Panc1 (cell line): ENCODE data around the gene LGSN. TPM values are rescaled to one million over a fixed set of nuclear protein-coding genes. Genes with fewer than 3 reads are reported as not detected.

Source experiments
- ATAC-seq: fragments of 200-7000 bp; cut with Tn5 transposase; 2 replicates; pipeline ENCODE4 v1.9.1; 2020; ENCODE audit warnings: mild to moderate bottlenecking, moderate library complexity
- BruUV-seq: library from RNA; stranded (reverse); fragments of 400-500 nt; replicated peaks from 2 replicates; lab custom pipeline; 2021; lab: Mats Ljungman, UMichigan
- CTCF ChIA-PET: fragments of 300-600 bp; sonication (Branson Sonifier 250); formaldehyde crosslinking; loops from one replicate; lab custom pipeline; 2022; ENCODE audit warnings: antibody characterized with exemption; lab: Charles Lee
- POLR2A ChIA-PET: fragments of 300-600 bp; sonication (Branson Sonifier 250); formaldehyde crosslinking; loops from one replicate; lab custom pipeline; 2022; ENCODE audit warnings: antibody characterized with exemption; lab: Charles Lee
- DNase-seq: peaks from one replicate; pipeline ENCODE4 v3.0.0-alpha.2; 2010; ENCODE audit warnings: low read depth, low spot score
- H3K27ac ChIP-seq: 2 replicates; pipeline ENCODE4 v1.5.1; 2011; ENCODE audit warnings: mild to moderate bottlenecking, low read length, inconsistent platforms
- H3K27me3 ChIP-seq: fragments of 200-500 bp; sonication (Bioruptor generic); 2 replicates; pipeline ENCODE4 v1.6.0; 2014; ENCODE audit warnings: low read length, inconsistent platforms; ENCODE audit not compliant: control insufficient read depth, insufficient read depth
- H3K36me3 ChIP-seq: fragments of 200-500 bp; sonication (Bioruptor generic); 2 replicates; pipeline ENCODE4 v1.5.1; 2014; ENCODE audit warnings: inconsistent platforms, mild to moderate bottlenecking, low read length, moderate library complexity; ENCODE audit not compliant: control insufficient read depth, insufficient read depth
- H3K4me1 ChIP-seq: 2 replicates; pipeline ENCODE4 v1.5.1; 2011; ENCODE audit warnings: inconsistent platforms, mild to moderate bottlenecking, low read length, moderate library complexity; ENCODE audit not compliant: control insufficient read depth, insufficient read depth
- H3K4me3 ChIP-seq, 2 experiments: 2 replicates each; pipeline ENCODE4 v1.5.1; 2011 to 2012; ENCODE audit warnings: low read depth in 2 of 2, low read length in 2 of 2, mild to moderate bottlenecking in 2 of 2, inconsistent platforms in 1 of 2, moderate library complexity in 1 of 2
- H3K9me3 ChIP-seq: fragments of 200-500 bp; sonication (Bioruptor generic); 2 replicates; pipeline ENCODE4 v1.5.1; 2014; ENCODE audit warnings: low read depth, mild to moderate bottlenecking, inconsistent platforms, low read length, moderate library complexity; ENCODE audit not compliant: control insufficient read depth, insufficient read depth
- CTCF ChIP-seq: fragments of 450-650 bp; IDR thresholded peaks from 2 replicates; pipeline ENCODE4 v1.5.1; 2017; ENCODE audit warnings: mild to moderate bottlenecking
- POLR2AphosphoS5 ChIP-seq: IDR thresholded peaks from 2 replicates; pipeline ENCODE4 v1.6.1; 2012; ENCODE audit warnings: mild to moderate bottlenecking, low read depth, low read length, moderate library complexity
- SIN3A ChIP-seq: IDR thresholded peaks from 2 replicates; pipeline ENCODE4 v1.6.1; 2012; ENCODE audit warnings: low read depth, mild to moderate bottlenecking, low read length, moderate library complexity, borderline replicate concordance; ENCODE audit not compliant: insufficient read depth
- TCF7L2 ChIP-seq: IDR thresholded peaks from 2 replicates; pipeline ENCODE4 v1.6.1; 2011; ENCODE audit warnings: mild to moderate bottlenecking, low read depth, low read length, inconsistent platforms
- in situ Hi-C: cut with HindIII; loops from 2 replicates; pipeline ENCODE4 v1.10.0; 2016; ENCODE audit warnings: low sequenced_read_pairs, low pct_unique_long_range_greater_than_20kb
- intact Hi-C: fragments of 100-400 bp; cut with micrococcal nuclease; formaldehyde crosslinking; loops from one replicate; pipeline ENCODE4 v1.10.0; 2022; ENCODE audit not compliant: unreplicated experiment
- total RNA-seq: library from RNA; stranded (reverse); gene quantifications from one replicate; pipeline ENCODE4 v1.2.1, GENCODE V29; 2021; ENCODE audit not compliant: unreplicated experiment
- TF ChIP-seq, protein P1 (sequence below), 2 experiments: IDR thresholded peaks; 2 replicates each; pipeline ENCODE4 v1.6.1; 2011 to 2012; ENCODE audit warnings: low read depth in 2 of 2, control low read depth in 1 of 2, low read length in 1 of 2, mild to moderate bottlenecking in 1 of 2, moderate library complexity in 1 of 2; ENCODE audit not compliant: insufficient read depth in 1 of 2

The LGSN gene
- total RNA-seq, 1 experiment from 2014 or later: not detected

GRCh38 chr6:63352544-63353285, 32.9 kb upstream of the LGSN start:
- in situ Hi-C loops: no loop called here
- POLR2A ChIA-PET: no interaction called here

DNA sequence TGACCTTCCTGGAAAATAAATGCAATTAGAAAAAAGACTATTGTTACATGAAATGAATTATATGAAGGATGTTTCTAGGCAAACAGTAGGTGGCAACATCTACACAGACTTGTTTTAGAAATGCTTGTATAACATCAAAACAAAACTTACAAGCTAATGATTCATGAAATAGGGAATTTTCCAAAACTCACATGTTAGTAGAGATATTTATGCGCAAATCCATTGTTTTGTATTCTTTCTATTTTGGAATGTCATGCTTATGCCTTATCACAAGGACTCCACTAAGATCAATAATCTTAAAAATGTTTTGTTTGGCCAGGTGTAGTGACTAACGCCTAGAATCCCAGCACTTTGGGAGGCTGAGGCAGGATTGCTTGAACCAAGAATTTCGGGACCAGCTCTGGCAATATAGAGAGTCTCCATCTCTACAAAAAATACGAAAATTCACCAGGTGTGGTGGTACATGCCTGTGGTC, 32.3 kb upstream of the LGSN start:
- 0 out of 2 replicates have a peak, but pooled peaks have one; percentile 26 for ATAC-seq
- in situ Hi-C loops: no loop called here
- POLR2A ChIA-PET: no interaction called here

More at GRCh38 chr6:63352544-63353285, 32.9 kb upstream of the LGSN start:
- Histone ChIP-seq H3K36me3 (no peaks in the 10 kb centered on the region), H3K9me3 (no peaks in the 10 kb centered on the region), H3K4me1 (no peaks in the 10 kb centered on the region), H3K27ac (no peak overlapping the region), H3K4me3 (no peak overlapping the region), H3K27me3 (no peaks in the 10 kb centered on the region)
- BruUV-seq: no TSS peak
- CTCF ChIA-PET: interaction anchor here (0.7 to 1.8 kb wide), 3 partner anchors 120 to 450 kb away, joined by 3 to 7 read pairs (median 4); no protein-coding TSS in a partner anchor
- no peak for TF ChIP-seq TCF7L2
- no peak for TF ChIP-seq SIN3A
- peak; percentile 66 for TF ChIP-seq CTCF
- TF ChIP-seq, protein P1, sequence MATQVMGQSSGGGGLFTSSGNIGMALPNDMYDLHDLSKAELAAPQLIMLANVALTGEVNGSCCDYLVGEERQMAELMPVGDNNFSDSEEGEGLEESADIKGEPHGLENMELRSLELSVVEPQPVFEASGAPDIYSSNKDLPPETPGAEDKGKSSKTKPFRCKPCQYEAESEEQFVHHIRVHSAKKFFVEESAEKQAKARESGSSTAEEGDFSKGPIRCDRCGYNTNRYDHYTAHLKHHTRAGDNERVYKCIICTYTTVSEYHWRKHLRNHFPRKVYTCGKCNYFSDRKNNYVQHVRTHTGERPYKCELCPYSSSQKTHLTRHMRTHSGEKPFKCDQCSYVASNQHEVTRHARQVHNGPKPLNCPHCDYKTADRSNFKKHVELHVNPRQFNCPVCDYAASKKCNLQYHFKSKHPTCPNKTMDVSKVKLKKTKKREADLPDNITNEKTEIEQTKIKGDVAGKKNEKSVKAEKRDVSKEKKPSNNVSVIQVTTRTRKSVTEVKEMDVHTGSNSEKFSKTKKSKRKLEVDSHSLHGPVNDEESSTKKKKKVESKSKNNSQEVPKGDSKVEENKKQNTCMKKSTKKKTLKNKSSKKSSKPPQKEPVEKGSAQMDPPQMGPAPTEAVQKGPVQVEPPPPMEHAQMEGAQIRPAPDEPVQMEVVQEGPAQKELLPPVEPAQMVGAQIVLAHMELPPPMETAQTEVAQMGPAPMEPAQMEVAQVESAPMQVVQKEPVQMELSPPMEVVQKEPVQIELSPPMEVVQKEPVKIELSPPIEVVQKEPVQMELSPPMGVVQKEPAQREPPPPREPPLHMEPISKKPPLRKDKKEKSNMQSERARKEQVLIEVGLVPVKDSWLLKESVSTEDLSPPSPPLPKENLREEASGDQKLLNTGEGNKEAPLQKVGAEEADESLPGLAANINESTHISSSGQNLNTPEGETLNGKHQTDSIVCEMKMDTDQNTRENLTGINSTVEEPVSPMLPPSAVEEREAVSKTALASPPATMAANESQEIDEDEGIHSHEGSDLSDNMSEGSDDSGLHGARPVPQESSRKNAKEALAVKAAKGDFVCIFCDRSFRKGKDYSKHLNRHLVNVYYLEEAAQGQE (IDR thresholded peaks at IDR 0.05; ENCODE audit: insufficient read depth in 1 of 2, low read depth in 2 of 2, low read length in 1 of 2): no peak
- ATAC-seq: no peak
- DNase-seq: no peak
- intact Hi-C loops: loop anchor here (5.0 kb wide), 2 partner anchors 220 to 410 kb away; partner anchors contain the start of genes LOC128125822 and PTP4A1

More for the DNA sequence above, 32.3 kb upstream of the LGSN start:
- TF ChIP-seq CTCF (peak; percentile 31; the same call in 1 of the 2 replicates), POLR2AphosphoS5 (no peak), SIN3A (no peak), TCF7L2 (no peak)
- TF ChIP-seq, protein P1 (IDR thresholded peaks at IDR 0.05; ENCODE audit: insufficient read depth in 1 of 2, low read depth in 2 of 2, low read length in 1 of 2): no peak
- Histone ChIP-seq H3K36me3 (no peaks in the 10 kb centered on the region), H3K27me3 (no peaks in the 10 kb centered on the region), H3K9me3 (no peaks in the 10 kb centered on the region), H3K4me3 (no peak overlapping the region), H3K4me1 (no peaks in the 10 kb centered on the region), H3K27ac (no peak overlapping the region)
- CTCF ChIA-PET: interaction anchor here (0.7 to 1.8 kb wide), 4 partner anchors 121 to 451 kb away, joined by 3 to 7 read pairs (median 4); no protein-coding TSS in a partner anchor
- DNase-seq: peak; percentile 41
- intact Hi-C loops: loop anchor here (5.0 kb wide), 2 partner anchors 220 to 410 kb away; partner anchors contain the start of genes LOC128125822 and PTP4A1
- no TSS peak for BruUV-seq
